Tibial nerve (tissue), 3 donors: ENCODE results near the gene ANKDD1A.

ENCODE experiments used
- CTCF ChIP-seq, 5 experiments: fragments of 200-600 bp in 3 of 5; fragments of 450-650 bp in 2 of 5; sonication (generic) in 3 of 5; IDR thresholded peaks; one replicate each; pipeline ENCODE4 v1.5.1; 2016 to 2019; ENCODE audit warnings: antibody characterized with exemption in 5 of 5, mild to moderate bottlenecking in 3 of 5, moderate library complexity in 2 of 5
- POLR2A ChIP-seq, 2 donors: fragments of 450-650 bp; IDR thresholded peaks; one replicate each; pipeline ENCODE4 v1.6.1; 2017; ENCODE audit warnings: antibody characterized with exemption in 2 of 2, mild to moderate bottlenecking in 2 of 2, moderate library complexity in 2 of 2

- no peak for TF ChIP-seq CTCF (IDR thresholded peaks at IDR 0.05)
- no peak for TF ChIP-seq POLR2A (IDR thresholded peaks at IDR 0.05)
Observed at GRCh38 chr15:64951777-64952418, 40.2 kb downstream of the ANKDD1A start.
